ENCODE results near the gene APEX1.

The APEX1 gene

DNA sequence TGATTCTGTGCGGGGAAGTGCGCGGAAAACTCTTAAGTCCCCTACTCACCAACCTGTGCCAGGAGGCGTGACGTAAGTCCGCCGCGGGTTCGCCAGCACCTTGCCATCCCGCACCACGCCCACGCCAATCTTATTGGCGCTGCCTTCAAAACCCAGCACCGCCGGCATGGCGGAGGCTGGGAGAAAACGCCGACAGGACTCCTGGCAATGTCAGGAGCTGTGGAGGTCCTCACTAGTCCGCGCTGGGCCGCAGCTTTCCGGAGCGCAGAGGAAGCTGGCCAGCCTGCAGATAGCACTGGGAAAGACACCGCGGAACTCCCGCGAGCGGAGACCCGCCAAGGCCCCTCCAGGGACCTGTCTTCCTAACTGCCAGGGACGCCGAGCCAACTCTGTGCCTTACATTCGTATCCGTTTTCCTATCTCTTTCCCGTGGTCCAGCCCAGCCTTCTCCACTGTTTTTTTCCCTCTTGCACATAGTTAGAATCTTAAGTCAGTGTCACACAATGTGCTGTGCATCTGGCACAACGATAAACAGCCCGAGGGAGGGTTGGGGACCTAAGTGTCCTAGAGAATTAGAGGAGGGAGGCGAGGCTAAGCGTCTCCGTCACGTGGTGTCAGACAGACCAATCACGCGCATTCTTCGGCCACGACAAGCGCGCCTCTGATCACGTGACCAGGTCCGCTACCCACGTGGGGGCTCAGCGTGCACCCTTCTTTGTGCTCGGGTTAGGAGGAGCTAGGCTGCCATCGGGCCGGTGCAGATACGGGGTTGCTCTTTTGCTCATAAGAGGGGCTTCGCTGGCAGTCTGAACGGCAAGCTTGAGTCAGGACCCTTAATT, at the start of gene APEX1, which contains the start of gene OSGEP:
Gene APEX1, plus strand, starts transcription at position 711 of the 839 bp plus-strand sequence. CDS start 420 bp downstream, outside the sequence.
Gene OSGEP, minus strand, starts transcription at position 297 of the 839 bp plus-strand sequence. Its CDS starts 129 bp downstream, at position 168.
- DNase-seq (ENCODE audit: low read depth): peak; percentile 99

DNA sequence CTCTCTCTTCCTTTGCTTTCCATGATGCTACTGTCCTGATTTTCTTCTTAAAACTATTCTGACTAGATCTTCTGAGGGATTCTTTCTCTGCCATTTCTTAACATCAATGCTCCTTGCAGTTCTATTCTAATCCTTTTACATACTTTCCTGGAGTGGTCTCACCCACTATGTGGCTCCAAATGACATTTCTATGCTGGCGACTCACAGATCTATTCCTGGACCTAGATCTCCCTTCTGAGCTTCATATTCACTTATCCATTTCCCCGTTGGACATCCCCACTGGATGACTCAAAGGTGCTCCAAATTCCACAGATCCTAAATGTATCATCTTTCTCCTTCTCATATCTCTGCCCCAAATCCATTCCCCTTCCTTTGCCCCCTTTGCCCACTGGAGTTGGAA, 45.8 kb upstream of the APEX1 start:
- no peak for DNase-seq (ENCODE audit: low read depth)

DNA sequence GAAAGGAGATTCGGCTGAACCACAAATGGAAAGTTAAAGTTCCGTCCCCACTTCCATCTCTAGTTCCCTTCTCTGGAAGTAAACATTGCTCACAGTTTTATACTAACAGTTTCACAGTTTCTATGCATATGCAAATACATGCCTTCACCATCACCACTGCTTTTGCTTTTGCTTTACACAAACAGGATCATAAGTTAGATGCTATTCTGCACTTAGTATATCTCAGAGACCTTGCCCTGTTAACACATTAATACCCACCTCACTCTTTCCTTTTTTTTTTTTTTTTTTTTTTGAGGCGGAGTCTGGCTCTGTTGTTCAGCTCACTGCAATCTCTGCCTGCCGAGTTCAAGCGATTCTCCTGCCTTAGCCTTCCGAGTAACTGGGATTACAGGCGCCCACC, 42.6 kb upstream of the APEX1 start:
- DNase-seq (ENCODE audit: low read depth): no peak

DNA sequence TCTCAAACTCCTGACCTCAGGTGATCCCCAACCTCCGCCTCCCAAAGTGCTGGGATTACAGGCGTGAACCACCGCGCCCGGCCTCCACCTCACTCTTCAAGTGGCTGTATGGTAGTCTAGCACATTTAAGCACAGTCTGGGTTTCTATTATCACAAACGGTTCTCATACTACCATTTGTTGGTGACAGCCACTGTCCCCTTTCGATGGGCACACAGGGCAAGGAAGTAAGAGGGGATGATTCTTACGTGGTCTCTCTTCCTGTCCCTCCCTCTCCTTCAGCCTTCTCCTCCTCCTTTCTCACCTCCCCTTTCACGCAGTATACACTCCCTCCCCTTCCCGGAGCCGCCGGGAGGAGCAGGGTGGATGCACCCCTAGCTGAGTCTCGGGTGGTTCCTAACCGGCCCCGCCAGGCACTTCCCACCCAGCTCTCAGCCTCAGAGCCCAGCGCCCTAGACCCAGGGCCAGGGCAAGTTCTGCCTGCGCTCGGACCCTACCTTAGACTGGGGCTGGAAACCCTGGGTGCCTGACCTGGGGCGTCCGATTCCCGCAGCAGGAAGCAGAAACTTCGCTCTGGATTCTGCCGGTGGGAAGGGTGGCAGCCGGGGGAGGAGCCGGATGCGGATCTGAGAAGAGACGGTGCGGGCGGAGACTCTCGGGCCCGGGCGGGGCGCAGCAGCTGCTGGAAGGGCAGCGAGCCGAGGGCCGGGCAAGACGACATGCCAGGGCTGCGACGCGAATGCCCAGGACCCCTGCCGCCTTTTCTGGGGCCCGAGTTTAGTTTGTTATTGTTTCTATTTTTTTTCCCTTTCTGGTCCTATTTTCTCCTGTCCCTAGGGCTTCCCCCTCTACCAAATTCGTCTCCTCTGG, 41.9 kb upstream of the APEX1 start, which contains the start of gene TEP1:
Gene TEP1, minus strand, starts transcription at position 626 of the 868 bp plus-strand sequence. CDS start 5,062 bp downstream, outside the sequence.
- DNase-seq (ENCODE audit: low read depth): peak; percentile 69

DNA sequence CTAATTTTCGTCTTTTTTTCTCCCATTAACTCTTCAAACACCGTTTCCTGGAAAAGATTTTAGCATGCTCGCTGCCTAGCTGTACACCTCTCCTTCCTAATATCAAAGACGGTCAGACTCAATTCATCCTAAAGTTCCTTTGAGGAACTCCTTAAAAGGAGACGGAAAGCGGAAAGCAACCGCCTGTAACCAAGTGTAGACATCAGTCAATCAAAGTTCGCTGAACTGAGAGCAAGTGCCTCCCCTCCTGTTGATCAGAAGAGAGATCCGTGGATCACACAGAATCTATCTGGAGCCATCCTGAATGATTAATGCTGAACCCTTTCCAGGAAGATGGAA, 41.3 kb upstream of the APEX1 start:
- DNase-seq (ENCODE audit: low read depth): no peak

DNA sequence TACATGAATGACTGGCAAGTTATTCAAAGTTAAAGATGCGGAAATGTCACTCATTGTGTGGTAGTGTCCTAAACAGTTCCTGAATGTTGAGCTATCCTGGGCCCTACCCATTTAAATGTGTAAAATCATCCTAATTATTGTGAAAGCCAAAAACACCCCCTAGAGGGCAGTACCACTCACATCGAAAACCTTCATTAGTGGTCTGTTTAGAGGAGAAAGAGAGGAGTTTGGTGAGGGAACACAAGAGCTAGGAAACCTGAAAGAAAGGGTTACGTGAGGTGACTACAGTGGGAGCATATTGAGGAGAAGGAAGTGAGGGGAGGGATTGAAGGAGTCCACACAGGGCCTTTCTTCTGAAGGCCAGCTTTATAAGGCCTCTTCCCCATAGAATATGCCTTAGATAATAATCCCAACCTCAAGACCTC, 39.2 kb upstream of the APEX1 start:
- no peak for DNase-seq (ENCODE audit: low read depth)

DNA sequence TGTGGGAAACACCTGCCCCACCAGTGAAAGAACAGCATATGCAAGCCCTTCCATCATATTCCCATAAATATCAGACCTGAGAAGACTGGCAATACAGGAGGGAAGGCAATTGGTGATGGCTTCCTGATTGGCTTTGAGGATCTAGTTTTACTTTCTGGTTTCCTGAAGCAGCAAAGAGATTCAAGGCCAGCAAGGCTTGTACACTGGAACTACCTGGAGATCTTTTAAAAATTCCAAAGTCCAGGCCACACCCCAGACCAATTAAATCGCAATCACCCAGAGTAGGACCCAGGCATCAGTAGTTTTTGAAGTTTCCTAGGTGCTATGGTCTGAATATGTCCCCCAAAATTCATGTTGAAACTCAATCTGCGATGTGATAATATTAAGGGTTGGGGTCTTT, 38.8 kb upstream of the APEX1 start:
- no peak for DNase-seq (ENCODE audit: low read depth)

DNA sequence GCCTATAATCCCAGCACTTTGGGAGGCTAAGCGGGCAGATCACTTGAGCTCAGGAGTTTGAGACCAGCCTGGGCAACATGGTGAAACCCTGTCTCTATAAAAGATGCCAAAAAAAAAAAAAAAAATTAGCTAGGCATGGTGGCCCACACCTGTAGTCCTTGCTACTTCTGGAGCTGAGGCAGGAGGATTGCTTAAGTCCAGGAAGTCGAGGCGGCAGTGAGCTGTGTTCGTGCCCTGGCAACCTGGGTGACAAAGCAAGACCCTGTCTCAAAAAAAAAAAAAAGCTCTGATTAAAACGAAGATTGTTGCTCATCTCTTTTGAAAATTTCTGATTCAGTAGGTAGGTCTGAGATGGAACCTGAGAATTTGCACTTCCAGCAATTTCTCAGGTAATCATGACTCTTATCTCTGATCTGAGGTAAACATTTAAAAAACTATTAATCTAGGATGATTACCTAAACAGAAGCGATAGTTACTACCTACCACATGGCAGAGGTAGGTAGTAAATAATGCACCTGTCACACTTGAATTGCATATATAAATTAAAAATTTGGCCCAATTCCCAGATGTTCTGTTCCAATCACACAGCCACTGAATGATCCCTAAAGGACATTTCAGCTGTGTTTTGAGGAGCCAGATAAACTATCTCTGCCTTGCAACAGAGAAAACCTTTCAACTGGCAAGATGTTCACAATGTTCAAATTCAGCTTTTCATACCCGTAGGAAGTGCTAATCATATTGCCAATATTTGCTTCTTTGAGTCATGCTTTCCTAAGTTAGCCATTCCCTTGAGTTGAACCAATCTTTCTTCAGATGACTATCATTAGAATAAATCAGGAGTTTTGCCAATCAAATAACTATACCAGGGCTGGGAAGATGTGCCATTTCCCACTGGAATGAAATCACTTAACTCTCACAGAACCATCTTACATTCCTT, 37.5 kb upstream of the APEX1 start:
- DNase-seq (ENCODE audit: low read depth): no peak

DNA sequence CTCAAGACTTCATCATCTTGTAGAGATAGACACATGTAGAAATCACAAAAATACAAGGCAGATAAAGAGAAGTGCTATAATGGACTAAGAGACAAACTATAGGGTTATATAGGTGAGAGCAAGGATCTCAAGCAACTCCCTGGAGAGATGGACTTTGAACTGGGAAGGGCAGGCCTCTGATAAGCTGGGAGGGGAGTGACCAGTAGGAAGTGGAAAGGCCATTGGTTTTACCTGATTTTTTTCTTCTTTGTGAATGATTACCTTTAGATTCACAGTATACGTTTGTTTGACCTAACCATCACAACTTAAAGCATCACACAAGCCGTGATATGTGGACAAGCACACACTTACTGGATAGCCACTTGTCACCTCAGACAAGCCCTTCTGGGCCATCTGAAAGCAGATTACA, 36.5 kb upstream of the APEX1 start:
- no peak for DNase-seq (ENCODE audit: low read depth)

DNA sequence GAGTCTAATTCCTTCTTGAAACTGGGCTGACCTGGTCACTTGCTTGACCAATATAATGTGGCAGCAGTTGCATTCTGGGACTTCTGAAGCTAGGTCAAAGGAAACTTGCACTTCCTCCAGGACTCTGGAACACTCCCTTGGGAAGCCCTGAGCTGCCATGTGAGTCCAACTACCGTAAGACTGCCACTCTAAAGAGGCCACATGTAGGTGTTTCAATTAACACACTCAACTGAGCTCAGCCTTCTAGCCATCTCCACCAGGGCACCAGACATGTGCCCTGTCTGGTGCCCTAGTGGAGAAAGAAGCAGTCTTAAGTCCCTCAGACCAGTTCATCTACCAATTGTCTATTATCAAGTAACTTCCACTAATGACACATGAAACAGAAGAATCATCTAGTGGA, 35.6 kb upstream of the APEX1 start:
- no peak for DNase-seq (ENCODE audit: low read depth)

DNA sequence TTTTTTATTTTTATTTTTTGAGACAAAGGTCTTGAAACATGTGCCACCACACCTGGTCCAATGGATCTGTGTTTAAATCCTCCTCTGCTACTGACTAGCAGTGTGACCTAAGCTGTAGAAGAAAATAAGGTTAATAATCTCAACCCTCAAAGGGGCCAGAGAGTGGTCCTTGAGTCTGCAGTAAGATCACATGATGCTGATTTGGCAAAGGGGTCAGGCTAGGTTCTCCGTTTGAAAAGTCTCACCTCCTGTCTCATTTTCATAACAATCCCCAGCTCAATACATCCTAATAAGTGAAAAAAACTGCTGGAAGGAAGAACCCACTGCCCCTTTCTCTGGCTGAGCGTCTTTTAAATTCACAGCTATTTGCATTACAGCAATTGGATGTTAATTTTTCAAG, 33.8 kb upstream of the APEX1 start:
- no peak for DNase-seq (ENCODE audit: low read depth)

DNA sequence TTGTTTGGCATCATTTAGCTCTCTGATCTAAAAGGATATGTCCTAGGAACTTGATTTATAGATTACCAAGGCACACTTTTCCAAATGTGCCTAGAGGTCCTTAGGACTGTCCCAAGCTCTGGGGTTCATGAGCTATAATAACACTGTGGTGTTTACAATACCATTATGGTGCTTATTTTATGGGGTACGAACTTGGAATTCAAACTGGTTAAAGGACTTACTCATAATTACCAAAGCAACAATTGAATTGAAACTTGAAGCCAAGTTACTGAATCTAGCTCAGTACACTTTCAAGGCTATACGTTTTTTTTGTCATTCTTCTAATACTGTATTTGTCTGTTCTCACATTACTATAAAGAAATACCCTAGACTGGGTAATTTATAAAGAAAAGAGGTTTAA, 32.1 kb upstream of the APEX1 start:
- no peak for DNase-seq (ENCODE audit: low read depth)

DNA sequence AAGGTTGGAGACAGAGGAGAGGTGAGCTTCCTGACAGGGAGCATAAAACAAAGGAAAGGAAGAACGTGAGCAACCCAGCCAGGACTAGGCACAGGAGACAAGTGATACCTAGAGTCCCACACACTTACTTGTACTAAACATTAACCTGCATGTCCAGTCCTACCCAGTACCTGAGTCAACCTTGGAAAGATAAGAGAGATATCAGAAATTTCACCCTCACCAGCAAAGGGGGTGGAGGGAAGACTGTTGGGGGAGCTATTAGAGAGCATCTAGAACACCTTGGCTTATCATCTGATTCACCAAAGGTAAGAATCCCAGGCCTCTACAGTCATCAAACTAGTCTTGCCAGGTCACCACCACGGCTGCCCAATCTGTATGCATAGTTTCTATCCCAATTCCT, 30.2 kb upstream of the APEX1 start:
- no peak for DNase-seq (ENCODE audit: low read depth)

DNA sequence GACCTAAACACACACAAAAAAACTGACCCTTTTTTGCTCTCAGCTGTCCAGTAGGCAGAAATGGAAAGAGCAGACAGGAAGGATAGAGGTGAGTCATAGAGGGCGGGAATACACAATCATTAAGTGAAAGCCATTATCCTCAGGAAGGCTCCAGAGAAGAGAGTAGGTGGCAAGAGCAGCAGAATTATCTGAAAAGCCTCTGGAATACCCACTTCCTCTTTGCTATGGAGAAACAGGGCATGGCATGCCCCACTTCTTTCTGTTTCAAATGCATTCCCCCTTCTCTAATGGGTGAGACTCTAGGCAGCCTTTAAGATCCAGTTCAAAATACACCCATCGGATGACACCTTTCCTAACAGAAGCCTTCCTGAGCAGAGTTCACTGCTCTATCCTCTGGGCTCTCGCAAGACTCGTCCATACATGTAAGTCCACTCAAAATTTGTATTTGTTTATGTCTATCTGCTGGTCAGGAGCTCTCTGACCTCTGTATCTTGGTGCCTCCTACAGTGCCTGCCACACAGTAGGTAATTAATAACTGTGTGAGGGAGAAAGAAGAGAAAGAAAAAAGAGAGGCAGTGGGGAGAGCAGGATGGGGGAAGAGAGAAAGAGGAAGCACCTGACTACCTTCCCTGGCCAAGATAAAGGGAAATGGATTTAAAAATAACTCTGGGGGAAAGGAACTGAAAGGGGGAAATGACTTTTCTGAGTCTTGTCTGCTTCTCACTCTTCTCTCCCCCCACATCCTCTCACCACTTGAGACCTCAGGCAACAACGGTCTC, 27.6 kb upstream of the APEX1 start:
- no peak for DNase-seq (ENCODE audit: low read depth)

DNA sequence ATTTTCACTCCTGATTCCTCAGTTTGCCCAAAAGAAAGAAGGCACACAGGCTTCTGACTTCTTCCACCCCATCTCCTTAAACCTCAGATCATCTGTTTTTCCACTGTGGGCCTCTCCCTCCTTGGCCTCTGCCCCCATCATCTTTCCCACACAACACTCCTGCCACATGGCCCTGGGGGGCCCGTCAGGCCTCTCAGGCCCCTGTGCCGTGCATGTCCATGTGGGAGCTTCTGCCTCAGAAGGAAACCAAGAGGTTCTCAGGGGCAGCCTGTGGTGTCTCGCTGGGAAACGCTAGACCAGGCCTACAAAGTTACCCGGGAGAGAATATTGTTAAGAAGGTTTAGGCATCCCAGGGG, 27.0 kb upstream of the APEX1 start:
- DNase-seq (ENCODE audit: low read depth): no peak

DNA sequence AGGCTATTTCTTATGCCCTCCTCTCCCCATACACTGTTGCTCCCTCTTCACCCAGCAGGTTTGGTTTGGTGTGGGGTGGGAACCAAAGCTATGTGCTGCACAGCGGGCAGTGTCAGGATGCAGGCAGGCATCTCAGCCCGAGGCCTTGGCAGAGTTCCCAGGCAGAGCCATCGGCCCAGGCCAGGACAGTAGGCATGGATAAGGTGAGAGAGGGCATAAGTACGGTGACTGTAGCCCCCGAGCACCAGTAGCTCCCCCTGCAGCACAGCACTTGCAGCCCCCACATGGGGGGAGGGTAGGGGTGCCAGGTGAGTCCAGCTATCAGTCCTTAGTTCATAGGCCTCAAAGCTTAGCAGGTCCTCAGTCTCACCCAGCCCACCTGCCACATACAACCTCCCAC, 26.2 kb upstream of the APEX1 start:
- DNase-seq (ENCODE audit: low read depth): no peak

DNA sequence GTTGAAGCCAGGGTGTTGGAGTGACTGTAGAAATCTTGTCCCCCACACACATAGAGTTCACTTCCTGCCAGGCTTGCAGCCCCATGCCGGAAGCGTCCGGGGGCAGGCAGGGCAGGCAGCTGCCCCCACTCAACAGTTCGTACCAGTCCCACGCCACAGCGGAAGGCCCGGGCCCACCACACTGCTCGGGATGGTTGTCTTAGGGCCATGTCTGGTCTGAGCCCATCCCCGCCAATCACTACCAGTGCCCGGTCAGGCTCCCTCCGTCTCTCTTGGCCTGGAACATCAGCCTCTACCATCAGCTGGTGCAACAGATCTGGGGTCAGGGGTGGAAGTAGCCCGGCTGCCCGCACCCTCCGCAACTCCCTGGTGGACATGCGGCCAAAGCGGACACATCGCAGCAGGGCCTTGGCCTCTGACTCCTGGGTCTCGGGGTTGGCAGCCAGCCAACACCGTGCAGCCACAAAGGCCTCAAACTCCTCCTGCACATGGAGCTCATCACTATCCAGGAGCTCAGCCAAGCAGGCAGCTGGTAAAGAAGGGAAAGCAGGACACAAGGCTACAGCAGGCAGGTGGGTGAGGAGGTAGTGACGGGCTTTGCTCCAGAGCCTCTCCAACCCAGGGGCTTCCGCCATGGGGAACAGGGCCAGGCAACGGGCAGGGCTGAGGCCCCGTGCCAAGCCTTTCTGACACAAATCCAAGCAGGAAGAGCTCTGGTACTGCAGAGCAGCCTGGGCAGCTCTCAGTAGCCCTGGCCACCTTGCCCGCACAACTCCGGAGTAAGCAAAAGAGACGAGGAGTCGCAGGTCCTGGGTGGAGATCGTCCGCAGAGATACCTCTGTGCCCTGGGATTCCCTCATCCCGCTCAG, 25.0 kb upstream of the APEX1 start:
- no peak for DNase-seq (ENCODE audit: low read depth)

DNA sequence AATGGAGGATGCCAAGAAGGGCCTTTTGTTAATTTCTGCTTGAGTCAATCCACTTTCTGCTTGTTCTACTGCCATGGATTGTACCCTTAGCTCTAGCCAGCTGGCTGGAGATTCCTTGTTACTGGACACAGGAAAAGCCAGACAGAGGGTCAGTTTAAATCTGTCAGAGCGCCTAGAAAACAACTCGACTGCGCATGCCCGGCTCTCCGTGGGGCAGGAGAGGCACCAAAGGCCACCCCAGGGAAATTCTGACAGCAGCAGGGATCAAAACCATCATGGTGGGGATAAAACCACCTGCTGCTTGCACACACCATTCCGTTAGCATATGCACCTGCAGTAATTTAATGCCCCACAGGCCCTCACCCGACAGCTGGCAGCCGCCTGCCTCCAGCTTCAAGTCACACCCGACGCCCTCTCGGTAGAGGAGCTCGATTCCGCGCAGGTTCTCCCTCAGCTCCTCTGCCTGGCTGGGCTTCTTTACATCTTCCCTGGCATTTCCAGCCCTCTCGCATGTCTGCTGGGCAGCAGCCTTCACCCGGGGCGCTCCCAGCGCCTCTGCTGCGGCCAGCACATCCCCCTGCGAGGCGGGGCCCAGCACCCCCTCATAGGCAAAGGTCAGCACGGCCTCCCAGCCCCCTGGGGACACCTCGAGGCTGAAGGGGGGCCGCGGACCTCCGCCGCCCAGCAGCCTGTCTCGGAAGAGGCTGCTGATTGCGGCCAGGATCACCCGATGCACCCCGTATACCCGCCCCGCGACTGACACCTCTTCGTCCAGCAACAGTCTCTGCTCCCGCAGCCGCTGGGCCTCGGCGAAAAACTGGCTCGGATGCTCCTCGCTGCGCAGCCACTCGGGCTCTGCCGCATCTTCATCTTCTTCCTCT, 20.1 kb upstream of the APEX1 start:
- no peak for DNase-seq (ENCODE audit: low read depth)

Measured in HS-27A (cell line).